ENCODE measurements around the gene PRKN. TPM values are rescaled to one million over a fixed set of nuclear protein-coding genes. Genes with fewer than 3 reads are reported as not detected.
A peak's percentile ranks its signal among the peaks of the same experiment; 100 is the strongest.

The PRKN gene
- total and polyA plus RNA-seq, 9 of the 15 experiments (the other 6 are each of a cell fraction or from before 2014, with no cell fraction given) = 0.03 to 0.96 (median 0.15) TPM; not detected in 2

DNA sequence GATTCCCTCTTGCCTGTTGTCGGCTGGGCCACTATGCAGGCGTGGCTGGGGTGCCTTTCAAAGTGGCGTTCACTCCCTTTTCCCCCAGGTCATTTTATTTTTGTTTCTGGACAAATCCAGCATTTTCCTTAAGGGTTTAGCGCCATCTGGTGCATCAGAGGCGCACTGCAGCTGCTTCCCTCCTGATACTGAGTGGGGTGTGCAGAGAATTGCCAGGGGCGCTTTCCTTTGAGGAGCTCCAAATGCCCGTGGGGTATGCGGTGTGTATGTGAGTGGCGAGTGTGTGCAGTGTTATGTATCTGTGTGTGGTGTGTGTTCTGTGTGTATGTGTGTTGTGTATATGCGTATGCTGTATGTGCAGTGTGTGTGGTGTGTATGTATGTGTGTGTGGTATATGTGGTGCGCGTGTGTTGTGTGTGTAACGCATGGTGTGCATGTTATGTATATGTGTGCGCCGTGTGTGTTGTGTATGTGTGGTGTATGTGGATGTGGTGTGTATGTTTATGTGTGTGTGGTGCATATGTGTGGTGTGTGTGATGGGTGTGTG lies 1353.6 kb downstream of the PRKN start (continued):
- TF ChIP-seq, protein P1, sequence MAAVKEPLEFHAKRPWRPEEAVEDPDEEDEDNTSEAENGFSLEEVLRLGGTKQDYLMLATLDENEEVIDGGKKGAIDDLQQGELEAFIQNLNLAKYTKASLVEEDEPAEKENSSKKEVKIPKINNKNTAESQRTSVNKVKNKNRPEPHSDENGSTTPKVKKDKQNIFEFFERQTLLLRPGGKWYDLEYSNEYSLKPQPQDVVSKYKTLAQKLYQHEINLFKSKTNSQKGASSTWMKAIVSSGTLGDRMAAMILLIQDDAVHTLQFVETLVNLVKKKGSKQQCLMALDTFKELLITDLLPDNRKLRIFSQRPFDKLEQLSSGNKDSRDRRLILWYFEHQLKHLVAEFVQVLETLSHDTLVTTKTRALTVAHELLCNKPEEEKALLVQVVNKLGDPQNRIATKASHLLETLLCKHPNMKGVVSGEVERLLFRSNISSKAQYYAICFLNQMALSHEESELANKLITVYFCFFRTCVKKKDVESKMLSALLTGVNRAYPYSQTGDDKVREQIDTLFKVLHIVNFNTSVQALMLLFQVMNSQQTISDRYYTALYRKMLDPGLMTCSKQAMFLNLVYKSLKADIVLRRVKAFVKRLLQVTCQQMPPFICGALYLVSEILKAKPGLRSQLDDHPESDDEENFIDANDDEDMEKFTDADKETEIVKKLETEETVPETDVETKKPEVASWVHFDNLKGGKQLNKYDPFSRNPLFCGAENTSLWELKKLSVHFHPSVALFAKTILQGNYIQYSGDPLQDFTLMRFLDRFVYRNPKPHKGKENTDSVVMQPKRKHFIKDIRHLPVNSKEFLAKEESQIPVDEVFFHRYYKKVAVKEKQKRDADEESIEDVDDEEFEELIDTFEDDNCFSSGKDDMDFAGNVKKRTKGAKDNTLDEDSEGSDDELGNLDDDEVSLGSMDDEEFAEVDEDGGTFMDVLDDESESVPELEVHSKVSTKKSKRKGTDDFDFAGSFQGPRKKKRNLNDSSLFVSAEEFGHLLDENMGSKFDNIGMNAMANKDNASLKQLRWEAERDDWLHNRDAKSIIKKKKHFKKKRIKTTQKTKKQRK (IDR thresholded peaks at IDR 0.05; ENCODE audit: borderline replicate concordance, low read depth, low read length) = no peak
- TF ChIP-seq SP1 (CRISPR knock-in tag; IDR thresholded peaks at IDR 0.05) (no peak), POLR2AphosphoS2 (IDR thresholded peaks at IDR 0.05; ENCODE audit: low read length) (no peak), IRF2 (CRISPR knock-in tag; IDR thresholded peaks at IDR 0.05) (no peak), PTBP1 (IDR thresholded peaks at IDR 0.05; ENCODE audit: low read depth, low read length) (no peak), ZNF408 (CRISPR knock-in tag; IDR thresholded peaks at IDR 0.05; ENCODE audit: low read depth) (no peak), SMAD4 (CRISPR knock-in tag; conservative IDR thresholded peaks at IDR 0.05) (no peak), GATAD2B (IDR thresholded peaks at IDR 0.05; ENCODE audit: borderline replicate concordance) (no peak), CSDE1 (IDR thresholded peaks at IDR 0.05) (peak in 1 of 2 experiments; percentile 21; a peak in 1 of 4 replicates), TCF7L2 (IDR thresholded peaks at IDR 0.05; ENCODE audit: low read depth, low read length) (no peak)
- TF ChIP-seq, protein P2, sequence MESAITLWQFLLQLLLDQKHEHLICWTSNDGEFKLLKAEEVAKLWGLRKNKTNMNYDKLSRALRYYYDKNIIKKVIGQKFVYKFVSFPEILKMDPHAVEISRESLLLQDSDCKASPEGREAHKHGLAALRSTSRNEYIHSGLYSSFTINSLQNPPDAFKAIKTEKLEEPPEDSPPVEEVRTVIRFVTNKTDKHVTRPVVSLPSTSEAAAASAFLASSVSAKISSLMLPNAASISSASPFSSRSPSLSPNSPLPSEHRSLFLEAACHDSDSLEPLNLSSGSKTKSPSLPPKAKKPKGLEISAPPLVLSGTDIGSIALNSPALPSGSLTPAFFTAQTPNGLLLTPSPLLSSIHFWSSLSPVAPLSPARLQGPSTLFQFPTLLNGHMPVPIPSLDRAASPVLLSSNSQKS (CRISPR knock-in tag; IDR thresholded peaks at IDR 0.05) = no peak
- TF ChIP-seq, protein P3, sequence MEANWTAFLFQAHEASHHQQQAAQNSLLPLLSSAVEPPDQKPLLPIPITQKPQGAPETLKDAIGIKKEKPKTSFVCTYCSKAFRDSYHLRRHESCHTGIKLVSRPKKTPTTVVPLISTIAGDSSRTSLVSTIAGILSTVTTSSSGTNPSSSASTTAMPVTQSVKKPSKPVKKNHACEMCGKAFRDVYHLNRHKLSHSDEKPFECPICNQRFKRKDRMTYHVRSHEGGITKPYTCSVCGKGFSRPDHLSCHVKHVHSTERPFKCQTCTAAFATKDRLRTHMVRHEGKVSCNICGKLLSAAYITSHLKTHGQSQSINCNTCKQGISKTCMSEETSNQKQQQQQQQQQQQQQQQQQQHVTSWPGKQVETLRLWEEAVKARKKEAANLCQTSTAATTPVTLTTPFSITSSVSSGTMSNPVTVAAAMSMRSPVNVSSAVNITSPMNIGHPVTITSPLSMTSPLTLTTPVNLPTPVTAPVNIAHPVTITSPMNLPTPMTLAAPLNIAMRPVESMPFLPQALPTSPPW (CRISPR knock-in tag; IDR thresholded peaks at IDR 0.05) = no peak
- TF ChIP-seq, protein P4, sequence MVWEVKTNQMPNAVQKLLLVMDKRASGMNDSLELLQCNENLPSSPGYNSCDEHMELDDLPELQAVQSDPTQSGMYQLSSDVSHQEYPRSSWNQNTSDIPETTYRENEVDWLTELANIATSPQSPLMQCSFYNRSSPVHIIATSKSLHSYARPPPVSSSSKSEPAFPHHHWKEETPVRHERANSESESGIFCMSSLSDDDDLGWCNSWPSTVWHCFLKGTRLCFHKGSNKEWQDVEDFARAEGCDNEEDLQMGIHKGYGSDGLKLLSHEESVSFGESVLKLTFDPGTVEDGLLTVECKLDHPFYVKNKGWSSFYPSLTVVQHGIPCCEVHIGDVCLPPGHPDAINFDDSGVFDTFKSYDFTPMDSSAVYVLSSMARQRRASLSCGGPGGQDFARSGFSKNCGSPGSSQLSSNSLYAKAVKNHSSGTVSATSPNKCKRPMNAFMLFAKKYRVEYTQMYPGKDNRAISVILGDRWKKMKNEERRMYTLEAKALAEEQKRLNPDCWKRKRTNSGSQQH (CRISPR knock-in tag; IDR thresholded peaks at IDR 0.05) = peak; percentile 92; the same call in 1 of the 2 replicates
- TF ChIP-seq, protein P5, sequence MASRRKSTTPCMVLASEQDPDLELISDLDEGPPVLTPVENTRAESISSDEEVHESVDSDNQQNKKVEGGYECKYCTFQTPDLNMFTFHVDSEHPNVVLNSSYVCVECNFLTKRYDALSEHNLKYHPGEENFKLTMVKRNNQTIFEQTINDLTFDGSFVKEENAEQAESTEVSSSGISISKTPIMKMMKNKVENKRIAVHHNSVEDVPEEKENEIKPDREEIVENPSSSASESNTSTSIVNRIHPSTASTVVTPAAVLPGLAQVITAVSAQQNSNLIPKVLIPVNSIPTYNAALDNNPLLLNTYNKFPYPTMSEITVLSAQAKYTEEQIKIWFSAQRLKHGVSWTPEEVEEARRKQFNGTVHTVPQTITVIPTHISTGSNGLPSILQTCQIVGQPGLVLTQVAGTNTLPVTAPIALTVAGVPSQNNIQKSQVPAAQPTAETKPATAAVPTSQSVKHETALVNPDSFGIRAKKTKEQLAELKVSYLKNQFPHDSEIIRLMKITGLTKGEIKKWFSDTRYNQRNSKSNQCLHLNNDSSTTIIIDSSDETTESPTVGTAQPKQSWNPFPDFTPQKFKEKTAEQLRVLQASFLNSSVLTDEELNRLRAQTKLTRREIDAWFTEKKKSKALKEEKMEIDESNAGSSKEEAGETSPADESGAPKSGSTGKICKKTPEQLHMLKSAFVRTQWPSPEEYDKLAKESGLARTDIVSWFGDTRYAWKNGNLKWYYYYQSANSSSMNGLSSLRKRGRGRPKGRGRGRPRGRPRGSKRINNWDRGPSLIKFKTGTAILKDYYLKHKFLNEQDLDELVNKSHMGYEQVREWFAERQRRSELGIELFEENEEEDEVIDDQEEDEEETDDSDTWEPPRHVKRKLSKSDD (conservative IDR thresholded peaks at IDR 0.05; ENCODE audit: low read length) = no peak
